CD4-positive, CD25-positive, alpha-beta regulatory T cell (primary cell): ENCODE data around the gene A1BG. TPM values are rescaled to one million over a fixed set of nuclear protein-coding genes. Genes with fewer than 3 reads are reported as not detected.
"Not testable (repeated sequence)": the region's sequence is repeated elsewhere in the genome, so short reads cannot be mapped to it uniquely, and the experiment has no call there.

Source experiments
- ATAC-seq, 2 donors: fragments of 150-1000 bp; cut with Tn5 transposase; one replicate each; pipeline ENCODE4 v1.10.0; 2021; ENCODE audit warnings: low read depth in 2 of 2, moderate number of reproducible peaks in 2 of 2, moderate library complexity in 1 of 2
- DNase-seq, 3 donors: peaks; one replicate each; pipeline versions ENCODE4 v3.0.0 to v3.0.0-alpha.2; 2012 to 2022; ENCODE audit warnings: mixed read lengths in 1 of 3
- H3K27ac ChIP-seq: one replicate; pipeline ENCODE4 v1.7.0; 2013; ENCODE audit warnings: mild to moderate bottlenecking, low read length; ENCODE audit not compliant: insufficient read depth, poor library complexity, severe bottlenecking
- H3K27me3 ChIP-seq: one replicate; pipeline ENCODE4 v1.7.0; 2013; ENCODE audit warnings: low read length; ENCODE audit not compliant: control insufficient read depth, insufficient read depth
- H3K36me3 ChIP-seq: one replicate; pipeline ENCODE4 v1.7.0; 2013; ENCODE audit warnings: mild to moderate bottlenecking, low read length, moderate library complexity; ENCODE audit not compliant: control insufficient read depth, insufficient read depth
- H3K4me1 ChIP-seq: 2 replicates; pipeline ENCODE4 v1.7.0; 2013; ENCODE audit warnings: mild to moderate bottlenecking, low read length; ENCODE audit not compliant: insufficient read depth, control insufficient read depth, poor library complexity, severe bottlenecking
- H3K4me3 ChIP-seq: one replicate; pipeline ENCODE4 v1.7.0; 2013; ENCODE audit warnings: low read depth, mild to moderate bottlenecking, low read length, moderate library complexity
- H3K9me3 ChIP-seq, 2 experiments: 1 replicate in 1 of 2; 2 replicates in 1 of 2; pipeline ENCODE4 v1.7.0; 2013; ENCODE audit warnings: low read length in 2 of 2, mild to moderate bottlenecking in 1 of 2, moderate library complexity in 1 of 2; ENCODE audit not compliant: control insufficient read depth in 2 of 2
- H3K27ac Mint-ChIP-seq, 3 donors: one replicate each; pipeline ENCODE4 v1.8.0; 2020 to 2022; ENCODE audit warnings: mild to moderate bottlenecking in 3 of 3, mixed read lengths in 3 of 3, moderate library complexity in 2 of 3
- H3K27me3 Mint-ChIP-seq: one replicate; pipeline ENCODE4 v1.8.0; 2022; ENCODE audit warnings: mild to moderate bottlenecking, mixed read lengths
- H3K36me3 Mint-ChIP-seq: one replicate; pipeline ENCODE4 v1.8.0; 2020; ENCODE audit warnings: mixed read lengths
- H3K4me1 Mint-ChIP-seq, 4 donors: one replicate each; pipeline ENCODE4 v1.8.0; 2020 to 2022; ENCODE audit warnings: mixed read lengths in 4 of 4, mild to moderate bottlenecking in 1 of 4
- H3K4me3 Mint-ChIP-seq, 4 donors: one replicate each; pipeline ENCODE4 v1.8.0; 2020 to 2022; ENCODE audit warnings: mild to moderate bottlenecking in 4 of 4, mixed read lengths in 4 of 4, moderate library complexity in 3 of 4
- H3K9me3 Mint-ChIP-seq, 7 donors: one replicate each; pipeline ENCODE4 v1.8.0; 2020 to 2022; ENCODE audit warnings: mixed read lengths in 7 of 7, mild to moderate bottlenecking in 3 of 7, moderate library complexity in 2 of 7
- polyA plus RNA-seq, 4 donors: library from polyadenylated mRNA; unstranded; fragments of 300-500 nt; fragmentation: Illumina TruSeq; gene quantifications; one replicate each; pipeline ENCODE4 v1.2.3, GENCODE V29; 2021
- total RNA-seq: library from RNA; stranded (reverse); gene quantifications from one replicate; pipeline ENCODE4 v1.2.3, GENCODE V29; 2022

Gene A1BG
- total and polyA plus RNA-seq, 5 donors from 2014 or later, result 11.8 to 53.7 (median 33.4) TPM

GRCh38 chr19:58319241-58319640 lies 34.1 kb downstream of the A1BG start:
- DNase-seq, result no peak
- Histone ChIP-seq H3K27ac (no peak overlapping the region), H3K36me3 (peaks cover 17% of the 10 kb centered on the region), H3K27me3 (no peaks in the 10 kb centered on the region), H3K4me1 (no peaks in the 10 kb centered on the region), H3K4me3 (no peak overlapping the region), H3K9me3 (no peaks in the 10 kb centered on the region)
- H3K9me3 Mint-ChIP-seq, result peaks cover 0 to 1% (median 0%) of the 10 kb centered on the region in 7 donors
- H3K36me3 Mint-ChIP-seq, result peaks cover 15% of the 10 kb centered on the region
- H3K27me3 Mint-ChIP-seq, result no peaks in the 10 kb centered on the region
- H3K4me3 Mint-ChIP-seq, result no peak overlapping the region
- no peak for ATAC-seq
- H3K27ac Mint-ChIP-seq, result peak overlapping the region in 1 of 3 donors; percentile 56
- peaks cover 0 to 5% (median 2%) of the 10 kb centered on the region in 4 donors for H3K4me1 Mint-ChIP-seq

- Mint-ChIP-seq H3K9me3 (peaks cover 0 to 2% (median 0%) of the 10 kb centered on the region in 7 donors), H3K36me3 (peaks cover 18% of the 10 kb centered on the region), H3K27ac (no peak overlapping the region), H3K27me3 (no peaks in the 10 kb centered on the region), H3K4me1 (peaks cover 0 to 5% (median under 1%) of the 10 kb centered on the region in 4 donors), H3K4me3 (no peak overlapping the region)
- DNase-seq (no peak), ATAC-seq (no peak)
- Histone ChIP-seq H3K27ac (no peak overlapping the region), H3K36me3 (peaks cover 26% of the 10 kb centered on the region), H3K27me3 (no peaks in the 10 kb centered on the region), H3K4me1 (no peaks in the 10 kb centered on the region), H3K9me3 (peaks cover 0 to 2% of the 10 kb centered on the region in 2 experiments), H3K4me3 (no peak overlapping the region)
Measured at GRCh38 chr19:58318297-58318696, 35.0 kb downstream of the A1BG start.

GRCh38 chr19:58317476-58318072 lies 35.7 kb downstream of the A1BG start:
- Histone ChIP-seq H3K4me1 (no peaks in the 10 kb centered on the region), H3K9me3 (peaks cover 0 to 2% of the 10 kb centered on the region in 2 experiments), H3K4me3 (no peak overlapping the region), H3K27ac (no peak overlapping the region), H3K27me3 (no peaks in the 10 kb centered on the region), H3K36me3 (peaks cover 33% of the 10 kb centered on the region)
- peaks cover 0 to 9% (median 0%) of the 10 kb centered on the region in 4 donors for H3K4me1 Mint-ChIP-seq
- H3K4me3 Mint-ChIP-seq, result no peak overlapping the region
- ATAC-seq, result no peak
- no peaks in the 10 kb centered on the region for H3K27me3 Mint-ChIP-seq
- peaks cover 0 to 2% (median 0%) of the 10 kb centered on the region in 7 donors for H3K9me3 Mint-ChIP-seq
- no peak overlapping the region for H3K27ac Mint-ChIP-seq
- H3K36me3 Mint-ChIP-seq, result peaks cover 25% of the 10 kb centered on the region
- DNase-seq, result peak in 2 of 3 donors; percentile 10 to 34

- DNase-seq (no peak), ATAC-seq (no peak)
- H3K36me3 ChIP-seq, result peaks cover 49% of the 10 kb centered on the region
- H3K27me3 ChIP-seq, result no peaks in the 10 kb centered on the region
- no peaks in the 10 kb centered on the region for H3K4me1 ChIP-seq
- H3K36me3 Mint-ChIP-seq, result peaks cover 40% of the 10 kb centered on the region
- no peak overlapping the region for H3K4me3 ChIP-seq
- H3K27ac Mint-ChIP-seq, result peak overlapping the region in 1 of 3 donors; percentile 43
- peaks cover 0 to 2% (median 0%) of the 10 kb centered on the region in 7 donors for H3K9me3 Mint-ChIP-seq
- H3K4me3 Mint-ChIP-seq, result no peak overlapping the region
- H3K27me3 Mint-ChIP-seq, result no peaks in the 10 kb centered on the region
- H3K27ac ChIP-seq, result no peak overlapping the region
- H3K4me1 Mint-ChIP-seq, result peaks cover 0 to 9% (median 3%) of the 10 kb centered on the region in 4 donors
- H3K9me3 ChIP-seq, result peaks cover 0 to 2% of the 10 kb centered on the region in 2 experiments
Measured at GRCh38 chr19:58315580-58315979, 37.7 kb downstream of the A1BG start.

- H3K4me1 Mint-ChIP-seq, result peaks cover 16 to 43% (median 23%) of the 10 kb centered on the region in 4 donors
- Histone ChIP-seq H3K9me3 (peaks cover 0 to 2% of the 10 kb centered on the region in 2 experiments), H3K27ac (no peak overlapping the region), H3K27me3 (no peaks in the 10 kb centered on the region), H3K4me3 (no peak overlapping the region), H3K36me3 (peaks cover 73% of the 10 kb centered on the region), H3K4me1 (peaks cover 3% of the 10 kb centered on the region)
- peak overlapping the region in 1 of 3 donors; percentile 80 for H3K27ac Mint-ChIP-seq
- ATAC-seq (no peak), DNase-seq (no peak)
- H3K9me3 Mint-ChIP-seq, result peaks cover 0 to 4% (median 0%) of the 10 kb centered on the region in 7 donors
- H3K27me3 Mint-ChIP-seq, result no peaks in the 10 kb centered on the region
- H3K36me3 Mint-ChIP-seq, result peaks cover 67% of the 10 kb centered on the region
- H3K4me3 Mint-ChIP-seq, result no peak overlapping the region
Measured at GRCh38 chr19:58311345-58311865, 41.9 kb downstream of the A1BG start.

- peaks cover 72% of the 10 kb centered on the region for H3K36me3 ChIP-seq
- H3K27me3 ChIP-seq, H3K4me3 ChIP-seq, ATAC-seq, H3K9me3 ChIP-seq, H3K27ac ChIP-seq, H3K9me3 Mint-ChIP-seq, H3K27me3 Mint-ChIP-seq, DNase-seq, H3K4me3 Mint-ChIP-seq, H3K4me1 ChIP-seq: not testable (repeated sequence)
- Mint-ChIP-seq H3K27ac (peak overlapping the region in 1 of 3 donors; percentile 69), H3K36me3 (peaks cover 67% of the 10 kb centered on the region), H3K4me1 (peaks cover 18 to 50% (median 29%) of the 10 kb centered on the region in 4 donors)
Measured at GRCh38 chr19:58310685-58311084, 42.6 kb downstream of the A1BG start.

GRCh38 chr19:58307736-58308135 lies 45.6 kb downstream of the A1BG start:
- Mint-ChIP-seq H3K9me3 (peaks cover 0 to 8% (median 0%) of the 10 kb centered on the region in 7 donors), H3K4me1 (peaks cover 13 to 65% (median 36%) of the 10 kb centered on the region in 4 donors), H3K27me3 (no peaks in the 10 kb centered on the region), H3K4me3 (peak overlapping the region in 2 of 4 donors; percentile 33 to 68), H3K27ac (peak overlapping the region in 1 of 3 donors; percentile 36), H3K36me3 (peaks cover 50% of the 10 kb centered on the region)
- no peaks in the 10 kb centered on the region for H3K27me3 ChIP-seq
- H3K36me3 ChIP-seq, result peaks cover 48% of the 10 kb centered on the region
- H3K9me3 ChIP-seq, result no peaks in the 10 kb centered on the region
- H3K4me3 ChIP-seq, result no peak overlapping the region
- no peak for ATAC-seq
- no peak for DNase-seq
- H3K27ac ChIP-seq, result no peak overlapping the region
- H3K4me1 ChIP-seq, result peaks cover 15% of the 10 kb centered on the region
